ENCODE data around the gene PHF8.
A peak's percentile ranks its signal among the peaks of the same experiment; 100 is the strongest.

PHF8 gene

GRCh38 chrX:54063361-54063760 is 19.1 kb upstream of the PHF8 start:
- H3K4me2 ChIP-seq: no peak overlapping the region
- no peak for TF ChIP-seq CTCF (conservative IDR thresholded peaks at IDR 0.05; ENCODE audit: low read depth, low read length)
- no peak overlapping the region for H3K4me3 ChIP-seq (IDR thresholded peaks at IDR 0.05; ENCODE audit: insufficient read depth, low read depth, low read length)
- H2AFZ ChIP-seq (ENCODE audit: low read depth): no peak overlapping the region
- no peaks in the 10 kb centered on the region for H4K20me1 ChIP-seq (ENCODE audit: insufficient read depth)
- no peak overlapping the region for H3K27ac ChIP-seq
- H3K79me2 ChIP-seq (ENCODE audit: insufficient read depth, low read depth): no peaks in the 10 kb centered on the region
- H3K9ac ChIP-seq: no peak overlapping the region
- no peaks in the 10 kb centered on the region for H3K36me3 ChIP-seq (ENCODE audit: insufficient read depth)
- H3K27me3 ChIP-seq (ENCODE audit: insufficient read depth, low read depth): no peaks in the 10 kb centered on the region
- no peaks in the 10 kb centered on the region for H3K4me1 ChIP-seq (ENCODE audit: low read depth, poor library complexity, severe bottlenecking)

- no peaks in the 10 kb centered on the region for H3K79me2 ChIP-seq (ENCODE audit: insufficient read depth, low read depth)
- H3K27me3 ChIP-seq (ENCODE audit: insufficient read depth, low read depth): no peaks in the 10 kb centered on the region
- no peaks in the 10 kb centered on the region for H4K20me1 ChIP-seq (ENCODE audit: insufficient read depth)
- H3K27ac ChIP-seq: no peak overlapping the region
- H3K9ac ChIP-seq: no peak overlapping the region
- peaks cover 11% of the 10 kb centered on the region for H3K4me1 ChIP-seq (ENCODE audit: low read depth, poor library complexity, severe bottlenecking)
- no peak for TF ChIP-seq CTCF (conservative IDR thresholded peaks at IDR 0.05; ENCODE audit: low read depth, low read length)
- no peak overlapping the region for H3K4me3 ChIP-seq (IDR thresholded peaks at IDR 0.05; ENCODE audit: insufficient read depth, low read depth, low read length)
- no peak overlapping the region for H2AFZ ChIP-seq (ENCODE audit: low read depth)
- no peak overlapping the region for H3K4me2 ChIP-seq
- H3K36me3 ChIP-seq (ENCODE audit: insufficient read depth): no peaks in the 10 kb centered on the region
These were observed 5.5 kb upstream of the PHF8 start for GRCh38 chrX:54049801-54050200.

- H3K36me3 ChIP-seq (ENCODE audit: insufficient read depth): no peaks in the 10 kb centered on the region
- no peaks in the 10 kb centered on the region for H3K27me3 ChIP-seq (ENCODE audit: insufficient read depth, low read depth)
- no peak overlapping the region for H3K4me2 ChIP-seq
- H3K79me2 ChIP-seq (ENCODE audit: insufficient read depth, low read depth): peaks cover 2% of the 10 kb centered on the region; the same call in 1 of the 2 replicates
- no peak overlapping the region for H3K9ac ChIP-seq
- no peak for TF ChIP-seq CTCF (conservative IDR thresholded peaks at IDR 0.05; ENCODE audit: low read depth, low read length)
- no peak overlapping the region for H2AFZ ChIP-seq (ENCODE audit: low read depth)
- no peak overlapping the region for H3K4me3 ChIP-seq (IDR thresholded peaks at IDR 0.05; ENCODE audit: insufficient read depth, low read depth, low read length)
- H3K27ac ChIP-seq: no peak overlapping the region
- peaks cover 11% of the 10 kb centered on the region for H3K4me1 ChIP-seq (ENCODE audit: low read depth, poor library complexity, severe bottlenecking)
- H4K20me1 ChIP-seq (ENCODE audit: insufficient read depth): no peaks in the 10 kb centered on the region
These were observed 4.1 kb upstream of the PHF8 start for GRCh38 chrX:54048412-54048811.

GRCh38 chrX:54045563-54046228 is 1.4 kb upstream of the PHF8 start:
- Histone ChIP-seq H3K27ac (peak overlapping the region; percentile 93), H3K4me1 (ENCODE audit: low read depth, poor library complexity, severe bottlenecking) (peaks cover 11% of the 10 kb centered on the region), H3K36me3 (ENCODE audit: insufficient read depth) (no peaks in the 10 kb centered on the region), H3K79me2 (ENCODE audit: insufficient read depth, low read depth) (peaks cover 7% of the 10 kb centered on the region; the same call in 1 of the 2 replicates), H3K4me3 (IDR thresholded peaks at IDR 0.05; ENCODE audit: insufficient read depth, low read depth, low read length) (no peak overlapping the region), H4K20me1 (ENCODE audit: insufficient read depth) (no peaks in the 10 kb centered on the region), H3K27me3 (ENCODE audit: insufficient read depth, low read depth) (no peaks in the 10 kb centered on the region), H2AFZ (ENCODE audit: low read depth) (peak overlapping the region; percentile 87), H3K4me2 (peak overlapping the region; percentile 86), H3K9ac (peak overlapping the region; percentile 80; the same call in 1 of the 2 replicates)
- TF ChIP-seq CTCF (conservative IDR thresholded peaks at IDR 0.05; ENCODE audit: low read depth, low read length): no peak

All from KMS-11 (cell line).